AG04449 (cell line): Measurements from ENCODE around the gene ROM1.
A peak's percentile ranks its signal among the peaks of the same experiment; 100 is the strongest.
"Not testable (repeated sequence)": the region's sequence is repeated elsewhere in the genome, so short reads cannot be mapped to it uniquely, and the experiment has no call there.

Experiments used
- CTCF ChIA-PET: fragments of 350-600 bp; formaldehyde crosslinking; extraction: SDS; loops from one replicate; lab custom pipeline; 2021; ENCODE audit warnings: antibody characterized with exemption; lab: Yijun Ruan, JAX
- POLR2A ChIA-PET: fragments of 400-600, 350-600 bp; formaldehyde crosslinking; extraction: SDS; loops from one replicate; lab custom pipeline; 2020; ENCODE audit warnings: antibody characterized with exemption, inconsistent platforms; lab: Yijun Ruan, JAX
- DNase-seq: peaks from one replicate; pipeline ENCODE4 v3.0.0-alpha.2; 2010; ENCODE audit warnings: low read depth, low spot score
- H3K4me3 ChIP-seq: 2 replicates; pipeline ENCODE4 v1.5.1; 2011; ENCODE audit warnings: low read depth, mild to moderate bottlenecking, control low read depth, low read length
- CTCF ChIP-seq: IDR thresholded peaks from one replicate; pipeline ENCODE4 v1.5.1; 2011; ENCODE audit warnings: mild to moderate bottlenecking, moderate library complexity, low read length, control low read depth, inconsistent platforms; ENCODE audit not compliant: insufficient read depth; ENCODE audit errors: missing control alignments

Gene ROM1, protein sequence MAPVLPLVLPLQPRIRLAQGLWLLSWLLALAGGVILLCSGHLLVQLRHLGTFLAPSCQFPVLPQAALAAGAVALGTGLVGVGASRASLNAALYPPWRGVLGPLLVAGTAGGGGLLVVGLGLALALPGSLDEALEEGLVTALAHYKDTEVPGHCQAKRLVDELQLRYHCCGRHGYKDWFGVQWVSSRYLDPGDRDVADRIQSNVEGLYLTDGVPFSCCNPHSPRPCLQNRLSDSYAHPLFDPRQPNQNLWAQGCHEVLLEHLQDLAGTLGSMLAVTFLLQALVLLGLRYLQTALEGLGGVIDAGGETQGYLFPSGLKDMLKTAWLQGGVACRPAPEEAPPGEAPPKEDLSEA

DNA sequence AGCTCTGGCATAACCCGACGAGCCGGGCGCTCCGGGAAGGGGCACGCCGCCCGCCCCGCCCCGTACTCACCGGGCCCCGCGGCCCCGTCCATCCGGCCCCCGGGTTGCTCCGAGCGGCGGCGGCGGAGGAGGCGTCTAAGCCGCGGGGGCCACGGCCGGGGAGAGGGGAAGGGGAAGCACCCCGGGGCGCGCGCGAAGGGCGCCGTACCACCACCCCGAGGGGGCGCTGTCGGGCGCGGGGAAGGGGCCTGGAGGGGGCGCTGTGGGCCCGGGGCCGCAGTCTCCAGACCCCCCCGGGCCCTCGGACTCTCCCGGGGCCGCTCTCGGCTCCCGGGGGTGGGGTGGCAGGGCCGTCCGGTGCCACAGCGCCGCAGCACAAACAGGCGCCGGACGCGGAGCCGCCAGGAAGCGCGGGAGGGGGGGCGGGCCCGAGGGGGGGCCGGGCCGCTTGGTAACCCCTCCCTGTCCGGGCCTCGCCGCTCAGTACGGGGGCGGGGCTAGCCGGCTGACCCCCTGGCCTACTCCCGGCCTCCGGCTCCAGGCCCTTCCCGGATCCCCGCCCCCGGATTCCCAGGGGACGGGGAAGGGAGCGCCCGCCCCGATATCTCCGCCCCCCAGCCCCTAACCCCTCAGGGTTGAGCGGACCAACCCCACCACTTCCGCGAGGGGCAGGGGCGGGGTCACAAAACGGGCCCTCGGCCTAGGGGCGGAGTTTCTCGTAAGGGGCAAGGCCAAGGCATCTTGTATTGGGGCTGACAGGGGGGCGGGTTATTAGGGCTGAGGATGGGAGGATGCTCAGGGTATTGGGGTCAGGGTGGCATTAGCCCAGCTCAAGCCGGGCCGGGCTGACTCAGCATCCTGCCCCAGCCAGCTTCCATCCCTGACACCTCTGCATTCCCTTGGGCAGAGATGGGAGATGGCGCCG is at the start of gene ROM1, which contains the start of gene EML3:
Gene ROM1, plus strand, starts transcription at position 892 of the 925 bp plus-strand sequence. Its CDS starts 25 bp downstream, at position 917.
Gene EML3, minus strand, starts transcription at position 410 of the 925 bp plus-strand sequence. Its CDS starts 318 bp downstream, at position 92.
- DNase-seq, result no peak
- CTCF ChIA-PET, result interaction anchor here (0.6 to 12.0 kb wide), 18 partner anchors 9 to 231 kb away, joined by 3 to 95 read pairs (median 4); partner anchors contain the start of genes B3GAT3, EEF1G, LRRN4CL and MTA2
- H3K4me3 ChIP-seq, result peak within 1 kb of the TSS; percentile 75
- peak; percentile 95 for TF ChIP-seq CTCF
- POLR2A ChIA-PET, result interaction anchor here (0.6 to 3.0 kb wide), 5 partner anchors 9 to 213 kb away, joined by 3 to 11 read pairs (median 3); partner anchors contain the start of genes B3GAT3, C11orf98, CSKMT and MTA2

GRCh38 chr11:62565100-62565802 is 47.8 kb upstream of the ROM1 start:
- no peak overlapping the region for H3K4me3 ChIP-seq
- CTCF ChIA-PET, result interaction anchor here (1.0 to 19.1 kb wide), 6 partner anchors 9 to 174 kb away, joined by 3 to 337 read pairs (median 6); partner anchors contain the start of gene SCGB1A1
- no peak for TF ChIP-seq CTCF
- no peak for DNase-seq
- POLR2A ChIA-PET, result interaction anchor here (0.7 to 3.2 kb wide), 5 partner anchors 8 to 167 kb away, joined by 3 to 10 read pairs (median 7); partner anchors contain the start of genes EEF1G and TUT1

DNA sequence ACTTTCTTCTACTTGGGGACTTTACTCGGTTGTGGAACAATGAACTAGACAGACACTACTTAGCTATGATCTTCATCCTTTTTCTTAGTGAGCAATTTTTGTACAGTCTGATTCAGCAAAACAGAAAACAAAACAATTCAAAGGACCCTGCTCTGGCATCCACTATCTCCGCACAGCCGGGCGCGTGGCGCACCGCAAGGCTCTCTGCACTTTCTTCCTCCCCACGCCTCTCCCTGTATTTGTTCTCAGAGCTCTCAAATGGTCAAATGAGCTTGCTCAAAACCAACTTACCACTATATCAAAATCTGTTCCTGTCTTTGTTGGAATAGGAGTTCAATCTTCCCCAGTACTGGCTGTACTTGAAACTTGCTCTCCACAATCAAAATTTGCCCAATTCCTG is 46.8 kb upstream of the ROM1 start:
- ChIA-PET POLR2A (interaction anchor here (1.3 kb wide), 1 partner anchor 26 kb away, joined by 3 read pairs; the partner anchor contains the start of gene TUT1), CTCF (interaction anchor here (1.0 to 19.1 kb wide), 6 partner anchors 8 to 175 kb away, joined by 3 to 337 read pairs (median 6); partner anchors contain the start of gene SCGB1A1)
- H3K4me3 ChIP-seq, result no peak overlapping the region
- no peak for TF ChIP-seq CTCF
- DNase-seq, result no peak

GRCh38 chr11:62567018-62567633 is 45.9 kb upstream of the ROM1 start:
- no peak overlapping the region for H3K4me3 ChIP-seq
- TF ChIP-seq CTCF, result no peak
- DNase-seq, result no peak
- CTCF ChIA-PET, result interaction anchor here (1.2 to 19.1 kb wide), 4 partner anchors 10 to 176 kb away, joined by 4 to 337 read pairs (median 17); partner anchors contain the start of gene SCGB1A1
- POLR2A ChIA-PET, result no interaction called here

- ChIA-PET POLR2A (interaction anchor here (0.7 to 2.1 kb wide), 2 partner anchors 9 to 16 kb away, joined by 5 to 7 read pairs; no protein-coding TSS in a partner anchor), CTCF (interaction anchor here (0.7 to 4.7 kb wide), 7 partner anchors 11 to 174 kb away, joined by 3 to 61 read pairs (median 4); partner anchors contain the start of gene TUT1)
- H3K4me3 ChIP-seq, result no peak overlapping the region
- no peak for DNase-seq
- no peak for TF ChIP-seq CTCF
These were observed 43.4 kb upstream of the ROM1 start for GRCh38 chr11:62569611-62570010.

- H3K4me3 ChIP-seq, DNase-seq: not testable (repeated sequence)
- CTCF ChIA-PET, result interaction anchor here (0.6 to 4.7 kb wide), 6 partner anchors 12 to 176 kb away, joined by 3 to 61 read pairs (median 12); partner anchors contain the start of gene TUT1
- POLR2A ChIA-PET, result interaction anchor here (2.1 kb wide), 1 partner anchor 18 kb away, joined by 7 read pairs; no protein-coding TSS in a partner anchor
These were observed 42.2 kb upstream of the ROM1 start for GRCh38 chr11:62570903-62571302.

DNA sequence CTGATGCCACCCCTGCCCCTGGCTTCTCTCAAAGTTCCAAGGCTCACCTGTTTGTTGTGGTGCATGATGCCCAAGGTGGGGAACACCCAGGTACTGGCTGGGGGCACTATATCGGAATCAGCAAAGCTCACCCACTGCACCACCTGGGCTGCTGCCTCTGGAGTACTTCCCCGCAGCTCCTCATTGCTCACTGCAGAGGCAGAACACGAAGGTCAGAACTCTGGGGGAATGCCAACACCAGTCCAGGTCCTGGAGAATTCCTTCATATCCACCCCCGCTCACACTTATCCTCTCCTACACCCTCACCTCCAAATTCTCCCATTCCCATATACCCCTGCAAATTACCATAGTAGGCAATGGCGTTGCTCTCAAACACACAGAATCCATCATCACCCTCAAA is 41.6 kb upstream of the ROM1 start:
- POLR2A ChIA-PET, result interaction anchor here (0.7 to 2.1 kb wide), 2 partner anchors 18 to 35 kb away, joined by 3 to 7 read pairs; no protein-coding TSS in a partner anchor
- not testable (repeated sequence) for H3K4me3 ChIP-seq, DNase-seq
- CTCF ChIA-PET, result interaction anchor here (2.6 to 4.7 kb wide), 3 partner anchors 13 to 176 kb away, joined by 21 to 61 read pairs (median 23); no protein-coding TSS in a partner anchor
